K562 (cell line): ENCODE results near the gene PALM3. TPM values are rescaled to one million over a fixed set of nuclear protein-coding genes. Genes with fewer than 3 reads are reported as not detected.

ENCODE experiments used
- BRF2 ChIP-seq: IDR thresholded peaks from 3 replicates; pipeline ENCODE4 v1.6.1; 2011; ENCODE audit warnings: borderline replicate concordance, mild to moderate bottlenecking; ENCODE audit not compliant: insufficient read length, insufficient read depth
- C11orf30 ChIP-seq: fragments of 450-650 bp; IDR thresholded peaks from 2 replicates; pipeline ENCODE4 v1.6.1; 2016; ENCODE audit warnings: low read depth, mild to moderate bottlenecking
- CBX2 ChIP-seq: fragments of 200-600 bp; sonication (generic); IDR thresholded peaks from one replicate; pipeline ENCODE4 v1.6.1; 2012; ENCODE audit warnings: mild to moderate bottlenecking, low read length, inconsistent platforms; ENCODE audit not compliant: insufficient read depth, poor library complexity, severe bottlenecking
- KLF16 ChIP-seq: IDR thresholded peaks from 2 replicates; pipeline ENCODE4 v1.6.1; 2016; ENCODE audit warnings: antibody characterized with exemption
- NCOA1 ChIP-seq: fragments of 450-650 bp; IDR thresholded peaks from 2 replicates; pipeline ENCODE4 v1.6.1; 2016; ENCODE audit warnings: low read depth
- PHTF2 ChIP-seq: fragments of 250-450 bp; sonication (Bioruptor Pico); IDR thresholded peaks from 2 replicates; pipeline ENCODE4 v1.5.0; 2021; ENCODE audit warnings: mild to moderate bottlenecking
- TRIM24 ChIP-seq, 2 experiments: fragments of 450-650 bp; IDR thresholded peaks; 2 replicates each; pipeline ENCODE4 v1.6.1; 2016
- ZNF668 ChIP-seq: fragments of 250-450 bp; sonication (Bioruptor Pico); IDR thresholded peaks from 2 replicates; pipeline ENCODE4 v1.8.0; 2022; ENCODE audit warnings: mild to moderate bottlenecking, inconsistent platforms
- ZNF75A ChIP-seq: fragments of 450-650 bp; formaldehyde crosslinking; IDR thresholded peaks from 2 replicates; pipeline ENCODE4 v1.4.0; 2020; ENCODE audit warnings: mild to moderate bottlenecking
- ZSCAN29 ChIP-seq: fragments of 450-650 bp; IDR thresholded peaks from 2 replicates; pipeline ENCODE4 v1.6.1; 2017
- polyA plus RNA-seq, 8 experiments: library from polyadenylated mRNA; depleted of rRNA in 4 of 8; stranded (reverse) in 5 of 8; unstranded in 3 of 8; fragments of >200 nt; fragmentation: Nextera tagmentation in 2 of 8; fragmentation: Illumina TruSeq in 1 of 8; extraction: Ambion mirVana in 2 of 8; extraction: Trizol in 1 of 8; gene quantifications; 2 replicates each; pipeline versions ENCODE4 v1.2.1 to v1.2.3, GENCODE V29; 2011 to 2014; ENCODE audit warnings: inconsistent platforms in 1 of 8, missing spikeins in 1 of 8
- total RNA-seq, 7 experiments: library from RNA; depleted of rRNA in 6 of 7; stranded (reverse); fragments of >200 nt in 6 of 7; fragmentation: Illumina TruSeq in 2 of 7; extraction: Trizol in 2 of 7; gene quantifications; 2 replicates each; pipeline versions ENCODE4 v1.2.1 to v1.2.3, GENCODE V29; 2011 to 2021; ENCODE audit warnings: low replicate concordance in 1 of 7
- TF ChIP-seq, protein P1 (sequence below): fragments of 450-650 bp; IDR thresholded peaks from 2 replicates; pipeline ENCODE4 v1.6.1; 2016; ENCODE audit warnings: mild to moderate bottlenecking, moderate library complexity
- TF ChIP-seq, protein P2 (sequence below): sonication (generic); formaldehyde crosslinking; IDR thresholded peaks from 2 replicates; pipeline ENCODE4 v1.8.0; 2022; ENCODE audit warnings: mild to moderate bottlenecking, missing genetic modification reagents

The PALM3 gene
- total and polyA plus RNA-seq, 9 of the 15 experiments (the other 6 are each of a cell fraction or from before 2014, with no cell fraction given) = 0.07 to 9.3 (median 3.3) TPM

- TF ChIP-seq, protein P1, sequence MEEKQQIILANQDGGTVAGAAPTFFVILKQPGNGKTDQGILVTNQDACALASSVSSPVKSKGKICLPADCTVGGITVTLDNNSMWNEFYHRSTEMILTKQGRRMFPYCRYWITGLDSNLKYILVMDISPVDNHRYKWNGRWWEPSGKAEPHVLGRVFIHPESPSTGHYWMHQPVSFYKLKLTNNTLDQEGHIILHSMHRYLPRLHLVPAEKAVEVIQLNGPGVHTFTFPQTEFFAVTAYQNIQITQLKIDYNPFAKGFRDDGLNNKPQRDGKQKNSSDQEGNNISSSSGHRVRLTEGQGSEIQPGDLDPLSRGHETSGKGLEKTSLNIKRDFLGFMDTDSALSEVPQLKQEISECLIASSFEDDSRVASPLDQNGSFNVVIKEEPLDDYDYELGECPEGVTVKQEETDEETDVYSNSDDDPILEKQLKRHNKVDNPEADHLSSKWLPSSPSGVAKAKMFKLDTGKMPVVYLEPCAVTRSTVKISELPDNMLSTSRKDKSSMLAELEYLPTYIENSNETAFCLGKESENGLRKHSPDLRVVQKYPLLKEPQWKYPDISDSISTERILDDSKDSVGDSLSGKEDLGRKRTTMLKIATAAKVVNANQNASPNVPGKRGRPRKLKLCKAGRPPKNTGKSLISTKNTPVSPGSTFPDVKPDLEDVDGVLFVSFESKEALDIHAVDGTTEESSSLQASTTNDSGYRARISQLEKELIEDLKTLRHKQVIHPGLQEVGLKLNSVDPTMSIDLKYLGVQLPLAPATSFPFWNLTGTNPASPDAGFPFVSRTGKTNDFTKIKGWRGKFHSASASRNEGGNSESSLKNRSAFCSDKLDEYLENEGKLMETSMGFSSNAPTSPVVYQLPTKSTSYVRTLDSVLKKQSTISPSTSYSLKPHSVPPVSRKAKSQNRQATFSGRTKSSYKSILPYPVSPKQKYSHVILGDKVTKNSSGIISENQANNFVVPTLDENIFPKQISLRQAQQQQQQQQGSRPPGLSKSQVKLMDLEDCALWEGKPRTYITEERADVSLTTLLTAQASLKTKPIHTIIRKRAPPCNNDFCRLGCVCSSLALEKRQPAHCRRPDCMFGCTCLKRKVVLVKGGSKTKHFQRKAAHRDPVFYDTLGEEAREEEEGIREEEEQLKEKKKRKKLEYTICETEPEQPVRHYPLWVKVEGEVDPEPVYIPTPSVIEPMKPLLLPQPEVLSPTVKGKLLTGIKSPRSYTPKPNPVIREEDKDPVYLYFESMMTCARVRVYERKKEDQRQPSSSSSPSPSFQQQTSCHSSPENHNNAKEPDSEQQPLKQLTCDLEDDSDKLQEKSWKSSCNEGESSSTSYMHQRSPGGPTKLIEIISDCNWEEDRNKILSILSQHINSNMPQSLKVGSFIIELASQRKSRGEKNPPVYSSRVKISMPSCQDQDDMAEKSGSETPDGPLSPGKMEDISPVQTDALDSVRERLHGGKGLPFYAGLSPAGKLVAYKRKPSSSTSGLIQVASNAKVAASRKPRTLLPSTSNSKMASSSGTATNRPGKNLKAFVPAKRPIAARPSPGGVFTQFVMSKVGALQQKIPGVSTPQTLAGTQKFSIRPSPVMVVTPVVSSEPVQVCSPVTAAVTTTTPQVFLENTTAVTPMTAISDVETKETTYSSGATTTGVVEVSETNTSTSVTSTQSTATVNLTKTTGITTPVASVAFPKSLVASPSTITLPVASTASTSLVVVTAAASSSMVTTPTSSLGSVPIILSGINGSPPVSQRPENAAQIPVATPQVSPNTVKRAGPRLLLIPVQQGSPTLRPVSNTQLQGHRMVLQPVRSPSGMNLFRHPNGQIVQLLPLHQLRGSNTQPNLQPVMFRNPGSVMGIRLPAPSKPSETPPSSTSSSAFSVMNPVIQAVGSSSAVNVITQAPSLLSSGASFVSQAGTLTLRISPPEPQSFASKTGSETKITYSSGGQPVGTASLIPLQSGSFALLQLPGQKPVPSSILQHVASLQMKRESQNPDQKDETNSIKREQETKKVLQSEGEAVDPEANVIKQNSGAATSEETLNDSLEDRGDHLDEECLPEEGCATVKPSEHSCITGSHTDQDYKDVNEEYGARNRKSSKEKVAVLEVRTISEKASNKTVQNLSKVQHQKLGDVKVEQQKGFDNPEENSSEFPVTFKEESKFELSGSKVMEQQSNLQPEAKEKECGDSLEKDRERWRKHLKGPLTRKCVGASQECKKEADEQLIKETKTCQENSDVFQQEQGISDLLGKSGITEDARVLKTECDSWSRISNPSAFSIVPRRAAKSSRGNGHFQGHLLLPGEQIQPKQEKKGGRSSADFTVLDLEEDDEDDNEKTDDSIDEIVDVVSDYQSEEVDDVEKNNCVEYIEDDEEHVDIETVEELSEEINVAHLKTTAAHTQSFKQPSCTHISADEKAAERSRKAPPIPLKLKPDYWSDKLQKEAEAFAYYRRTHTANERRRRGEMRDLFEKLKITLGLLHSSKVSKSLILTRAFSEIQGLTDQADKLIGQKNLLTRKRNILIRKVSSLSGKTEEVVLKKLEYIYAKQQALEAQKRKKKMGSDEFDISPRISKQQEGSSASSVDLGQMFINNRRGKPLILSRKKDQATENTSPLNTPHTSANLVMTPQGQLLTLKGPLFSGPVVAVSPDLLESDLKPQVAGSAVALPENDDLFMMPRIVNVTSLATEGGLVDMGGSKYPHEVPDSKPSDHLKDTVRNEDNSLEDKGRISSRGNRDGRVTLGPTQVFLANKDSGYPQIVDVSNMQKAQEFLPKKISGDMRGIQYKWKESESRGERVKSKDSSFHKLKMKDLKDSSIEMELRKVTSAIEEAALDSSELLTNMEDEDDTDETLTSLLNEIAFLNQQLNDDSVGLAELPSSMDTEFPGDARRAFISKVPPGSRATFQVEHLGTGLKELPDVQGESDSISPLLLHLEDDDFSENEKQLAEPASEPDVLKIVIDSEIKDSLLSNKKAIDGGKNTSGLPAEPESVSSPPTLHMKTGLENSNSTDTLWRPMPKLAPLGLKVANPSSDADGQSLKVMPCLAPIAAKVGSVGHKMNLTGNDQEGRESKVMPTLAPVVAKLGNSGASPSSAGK = peak; percentile 60; the same call in 1 of the 2 replicates
- TF ChIP-seq PHTF2 (CRISPR knock-in tag) (no peak), C11orf30 (peak; percentile 35; the same call in 1 of the 2 replicates), TRIM24 (IDR thresholded peaks at IDR 0.05) (peak; percentile 92 to 95), BRF2 (no peak), ZNF668 (CRISPR knock-in tag) (no peak), CBX2 (no peak), ZSCAN29 (peak; percentile 73), ZNF75A (CRISPR knock-in tag) (no peak), NCOA1 (peak; percentile 99), KLF16 (peak; percentile 95)
- TF ChIP-seq, protein P2, sequence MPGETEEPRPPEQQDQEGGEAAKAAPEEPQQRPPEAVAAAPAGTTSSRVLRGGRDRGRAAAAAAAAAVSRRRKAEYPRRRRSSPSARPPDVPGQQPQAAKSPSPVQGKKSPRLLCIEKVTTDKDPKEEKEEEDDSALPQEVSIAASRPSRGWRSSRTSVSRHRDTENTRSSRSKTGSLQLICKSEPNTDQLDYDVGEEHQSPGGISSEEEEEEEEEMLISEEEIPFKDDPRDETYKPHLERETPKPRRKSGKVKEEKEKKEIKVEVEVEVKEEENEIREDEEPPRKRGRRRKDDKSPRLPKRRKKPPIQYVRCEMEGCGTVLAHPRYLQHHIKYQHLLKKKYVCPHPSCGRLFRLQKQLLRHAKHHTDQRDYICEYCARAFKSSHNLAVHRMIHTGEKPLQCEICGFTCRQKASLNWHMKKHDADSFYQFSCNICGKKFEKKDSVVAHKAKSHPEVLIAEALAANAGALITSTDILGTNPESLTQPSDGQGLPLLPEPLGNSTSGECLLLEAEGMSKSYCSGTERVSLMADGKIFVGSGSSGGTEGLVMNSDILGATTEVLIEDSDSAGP (CRISPR knock-in tag) = no peak
Measured at GRCh38 chr19:14006766-14007562, 54.9 kb downstream of the PALM3 start (continued).
